ENCODE results near the gene DPH3.

DPH3 gene

GRCh38 chr3:16239086-16239770 is 25.5 kb downstream of the DPH3 start:
- no peak for TF ChIP-seq CEBPB (IDR thresholded peaks at IDR 0.05)

- no peak for TF ChIP-seq CREB1 (IDR thresholded peaks at IDR 0.05; ENCODE audit: low read depth)
- no peak for TF ChIP-seq REST (IDR thresholded peaks at IDR 0.05; ENCODE audit: low read depth)
- no peak for TF ChIP-seq NFIC (IDR thresholded peaks at IDR 0.05)
- TF ChIP-seq MAX (IDR thresholded peaks at IDR 0.05), result no peak
- TF ChIP-seq TAF1 (IDR thresholded peaks at IDR 0.05; ENCODE audit: low read depth), result no peak
- no peak for TF ChIP-seq EP300 (IDR thresholded peaks at IDR 0.05; ENCODE audit: borderline replicate concordance)
- no peak for TF ChIP-seq YY1 (IDR thresholded peaks at IDR 0.05; ENCODE audit: low read depth)
- TF ChIP-seq TCF12 (IDR thresholded peaks at IDR 0.05; ENCODE audit: low read depth), result no peak
- no peak for TF ChIP-seq FOXM1 (IDR thresholded peaks at IDR 0.05; ENCODE audit: borderline replicate concordance, low read depth)
- TF ChIP-seq TEAD4 (IDR thresholded peaks at IDR 0.05), result no peak
- no peak for TF ChIP-seq USF1 (IDR thresholded peaks at IDR 0.05)
- no peak for TF ChIP-seq RAD21 (IDR thresholded peaks at IDR 0.05; ENCODE audit: low read depth)
- TF ChIP-seq EGR1 (IDR thresholded peaks at IDR 0.05), result no peak
- no peak for TF ChIP-seq CEBPB (IDR thresholded peaks at IDR 0.05)
These were observed 27.8 kb downstream of the DPH3 start for GRCh38 chr3:16236856-16237393.

- no peak for TF ChIP-seq TAF1 (IDR thresholded peaks at IDR 0.05; ENCODE audit: low read depth)
- TF ChIP-seq REST (IDR thresholded peaks at IDR 0.05; ENCODE audit: low read depth), result no peak
These were observed 28.6 kb downstream of the DPH3 start for GRCh38 chr3:16236030-16236639.

- TF ChIP-seq RAD21 (IDR thresholded peaks at IDR 0.05; ENCODE audit: low read depth) (no peak), CEBPB (IDR thresholded peaks at IDR 0.05) (no peak), TEAD4 (IDR thresholded peaks at IDR 0.05) (no peak), EP300 (IDR thresholded peaks at IDR 0.05; ENCODE audit: borderline replicate concordance) (no peak)
These were observed 30.5 kb downstream of the DPH3 start for GRCh38 chr3:16234281-16234680.

GRCh38 chr3:16233806-16234205 is 30.9 kb downstream of the DPH3 start:
- TF ChIP-seq USF1 (IDR thresholded peaks at IDR 0.05), result no peak
- no peak for TF ChIP-seq YY1 (IDR thresholded peaks at IDR 0.05; ENCODE audit: low read depth)
- TF ChIP-seq EP300 (IDR thresholded peaks at IDR 0.05; ENCODE audit: borderline replicate concordance), result no peak
- no peak for TF ChIP-seq ZBTB7A (IDR thresholded peaks at IDR 0.05; ENCODE audit: low read depth)

- no peak for TF ChIP-seq YY1 (IDR thresholded peaks at IDR 0.05; ENCODE audit: low read depth)
- TF ChIP-seq USF1 (IDR thresholded peaks at IDR 0.05), result no peak
- TF ChIP-seq CEBPB (IDR thresholded peaks at IDR 0.05), result no peak
- TF ChIP-seq TAF1 (IDR thresholded peaks at IDR 0.05; ENCODE audit: low read depth), result no peak
These were observed 32.8 kb downstream of the DPH3 start for GRCh38 chr3:16231983-16232382.

- no peak for TF ChIP-seq USF1 (IDR thresholded peaks at IDR 0.05)
These were observed 35.1 kb downstream of the DPH3 start for GRCh38 chr3:16229681-16230080.
